HepG2 (cell line): Measurements from ENCODE around the gene ZNF10. TPM values are rescaled to one million over a fixed set of nuclear protein-coding genes. Genes with fewer than 3 reads are reported as not detected.

Experiments used
- ATAC-seq: fragments of 200-7000 bp; cut with Tn5 transposase; 3 replicates; pipeline ENCODE4 v1.9.1; 2020; ENCODE audit warnings: mild to moderate bottlenecking, moderate library complexity
- BruUV-seq: library from RNA; stranded (reverse); fragments of 400-500 nt; replicated peaks from 2 replicates; lab custom pipeline; 2021; lab: Mats Ljungman, UMichigan
- CTCF ChIA-PET: fragments of 300-600 bp; formaldehyde crosslinking; extraction: SDS; loops from one replicate; lab custom pipeline; 2021; ENCODE audit warnings: low total read pairs, inconsistent platforms, low intra/inter-chr PET ratio; lab: Yijun Ruan, JAX
- POLR2A ChIA-PET: fragments of 350-600 bp; sonication (Branson Sonifier 250); formaldehyde crosslinking; loops from one replicate; lab custom pipeline; 2020; ENCODE audit warnings: antibody characterized with exemption, inconsistent platforms; lab: Yijun Ruan, JAX
- DNase-seq: peaks from one replicate; pipeline ENCODE4 v3.0.0-alpha.2; 2015; ENCODE audit warnings: low spot score
- FAIRE-seq: peaks from 3 replicates; lab custom pipeline; 2011; peaks lifted over from hg19 to GRCh38; lab: Jason Lieb, UNC
- H2AFZ ChIP-seq: one replicate; pipeline ENCODE4 v1.6.1; 2011; ENCODE audit warnings: low read length, inconsistent platforms
- H3K27ac ChIP-seq: fragments of 300-600 bp; 3 replicates; pipeline ENCODE4 v1.8.0; 2011; ENCODE audit warnings: mixed run types, mild to moderate bottlenecking, mixed read lengths, low read length, inconsistent platforms; ENCODE audit not compliant: insufficient read depth; ENCODE audit errors: extremely low read length
- H3K27me3 ChIP-seq, 2 experiments: fragments of 200-600 bp in 1 of 2; 2 replicates in 1 of 2; 3 replicates in 1 of 2; pipeline versions ENCODE4 v1.6.0 to v1.8.0; 2011; ENCODE audit warnings: low read length in 2 of 2, mild to moderate bottlenecking in 2 of 2, moderate library complexity in 2 of 2, inconsistent platforms in 1 of 2; ENCODE audit not compliant: insufficient read depth in 2 of 2, control insufficient read depth in 1 of 2
- H3K36me3 ChIP-seq, 2 experiments: fragments of 200-600 bp in 1 of 2; replicated peaks in 1 of 2; 2 replicates in 1 of 2; 3 replicates in 1 of 2; pipeline versions ENCODE4 v1.5.1 to v1.8.0; 2011; ENCODE audit warnings: low read length in 2 of 2, inconsistent platforms in 1 of 2; ENCODE audit not compliant: insufficient read depth in 2 of 2, control insufficient read depth in 1 of 2
- H3K4me1 ChIP-seq: 2 replicates; pipeline ENCODE4 v1.5.1; 2012; ENCODE audit warnings: low read length, inconsistent platforms; ENCODE audit not compliant: insufficient read depth
- H3K4me2 ChIP-seq: 2 replicates; pipeline ENCODE4 v1.6.0; 2011; ENCODE audit warnings: low read depth, low read length, inconsistent platforms
- H3K4me3 ChIP-seq, 3 experiments: fragments of 200-600 bp in 1 of 3; sonication (generic), shearing (Covaris generic) in 1 of 3; replicated peaks in 1 of 3; 2 replicates each; pipeline ENCODE4 v1.5.1; 2011 to 2016; ENCODE audit warnings: low read length in 3 of 3, inconsistent platforms in 2 of 3, low read depth in 2 of 3, mild to moderate bottlenecking in 2 of 3, control low read depth in 1 of 3, mixed read lengths in 1 of 3; ENCODE audit not compliant: insufficient read depth in 1 of 3
- H3K79me2 ChIP-seq: one replicate; pipeline ENCODE4 v1.6.1; 2011; ENCODE audit warnings: low read length, inconsistent platforms; ENCODE audit not compliant: insufficient read depth
- H3K9ac ChIP-seq: 2 replicates; pipeline ENCODE4 v1.6.0; 2011; ENCODE audit warnings: mild to moderate bottlenecking, low read depth, low read length, inconsistent platforms; ENCODE audit not compliant: insufficient read depth
- H3K9me3 ChIP-seq: 2 replicates; pipeline ENCODE4 v1.5.1; 2012; ENCODE audit warnings: mild to moderate bottlenecking, low read length
- H4K20me1 ChIP-seq: 2 replicates; pipeline ENCODE4 v1.6.0; 2011; ENCODE audit warnings: inconsistent platforms, mild to moderate bottlenecking, low read length, moderate library complexity; ENCODE audit not compliant: insufficient read depth
- DR1 ChIP-seq: sonication (generic); formaldehyde crosslinking; IDR thresholded peaks from 2 replicates; pipeline ENCODE4 v1.8.0; 2021; ENCODE audit warnings: mild to moderate bottlenecking, missing genetic modification reagents, inconsistent platforms
- EEA1 ChIP-seq: sonication (generic); formaldehyde crosslinking; IDR thresholded peaks from 2 replicates; pipeline ENCODE4 v1.5.1; 2020; ENCODE audit warnings: mild to moderate bottlenecking, missing genetic modification reagents, borderline replicate concordance
- GATAD1 ChIP-seq: IDR thresholded peaks from 2 replicates; pipeline ENCODE4 v1.6.1; 2016; ENCODE audit warnings: missing genetic modification reagents, missing compliant biosample characterization
- NCOA1 ChIP-seq: sonication (generic); formaldehyde crosslinking; IDR thresholded peaks from 2 replicates; pipeline ENCODE4 v1.9.0; 2021; ENCODE audit warnings: missing genetic modification reagents
- NCOA5 ChIP-seq: sonication (generic); formaldehyde crosslinking; IDR thresholded peaks from 2 replicates; pipeline ENCODE4 v1.4.0; 2020; ENCODE audit warnings: missing genetic modification reagents
- SAP130 ChIP-seq: IDR thresholded peaks from 2 replicates; pipeline ENCODE4 v1.6.1; 2016; ENCODE audit warnings: low read depth
- SP140L ChIP-seq: sonication (generic); formaldehyde crosslinking; IDR thresholded peaks from 2 replicates; pipeline ENCODE4 v1.4.0; 2020; ENCODE audit warnings: missing genetic modification reagents, borderline replicate concordance
- WGBS: methylation state at CpG from one replicate; pipeline ENCODE4 v1.1.6; 2017; ENCODE audit warnings: low lambda C conversion rate; 5-methylcytosine and 5-hydroxymethylcytosine counted together
- in situ Hi-C: cut with HindIII; loops from 2 replicates; pipeline ENCODE4 v1.10.0; 2017; ENCODE audit warnings: low pct_unique_long_range_greater_than_20kb; ENCODE audit not compliant: extremely low pct_ligation_motif_present
- intact Hi-C: fragments of 100-400 bp; cut with micrococcal nuclease; formaldehyde crosslinking; loops from one replicate; pipeline ENCODE4 v1.10.0; 2022; ENCODE audit not compliant: unreplicated experiment
- polyA plus RNA-seq, 8 experiments: library from polyadenylated mRNA; depleted of rRNA in 3 of 8; stranded (reverse) in 7 of 8; unstranded in 1 of 8; fragments of >200 nt; fragmentation: Illumina TruSeq in 4 of 8; extraction: Trizol in 4 of 8; gene quantifications; 2 replicates each; pipeline versions ENCODE4 v1.2.1 to v1.2.3, GENCODE V29; 2011 to 2016; ENCODE audit warnings: low read depth in 4 of 8, missing spikeins in 1 of 8, mixed read lengths in 1 of 8; ENCODE audit not compliant: insufficient read depth in 1 of 8
- total RNA-seq, 5 experiments: library from RNA; depleted of rRNA; stranded (reverse); fragments of >200 nt; fragmentation: Illumina TruSeq; extraction: Trizol; gene quantifications; 2 replicates each; pipeline ENCODE4 v1.2.3, GENCODE V29; 2016; ENCODE audit warnings: low read depth in 1 of 5
- TF ChIP-seq, protein P1 (sequence below): sonication (generic); formaldehyde crosslinking; IDR thresholded peaks from 2 replicates; pipeline ENCODE4 v1.8.1; 2023; ENCODE audit warnings: mild to moderate bottlenecking, moderate library complexity, missing genetic modification reagents
- TF ChIP-seq, protein P2 (sequence below): sonication (generic); formaldehyde crosslinking; IDR thresholded peaks from 2 replicates; pipeline ENCODE4 v1.8.0; 2022; ENCODE audit warnings: mild to moderate bottlenecking, missing genetic modification reagents, borderline replicate concordance

ZNF10 gene
- total and polyA plus RNA-seq, 2 of the 13 experiments (the other 11 are each of a cell fraction or from before 2014, with no cell fraction given), result 2.9 to 6.5 TPM

DNA sequence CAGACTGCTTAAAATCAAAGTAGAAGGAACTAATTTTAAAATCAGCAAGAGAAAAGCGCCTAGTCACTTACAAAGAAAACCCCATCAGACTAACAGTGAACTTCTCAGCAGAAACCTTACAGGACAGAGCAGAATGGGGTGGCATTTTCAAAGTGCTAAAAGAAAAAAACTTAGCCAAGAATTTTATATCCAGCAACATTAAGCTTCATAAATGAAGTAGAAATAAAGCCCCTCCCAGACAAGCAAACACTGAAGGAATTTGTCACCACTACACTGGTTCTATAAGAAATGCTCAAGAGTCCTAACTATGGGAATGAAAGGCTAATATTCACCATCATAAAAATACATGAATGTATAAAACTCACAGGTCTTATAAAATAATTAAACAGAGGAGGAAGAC lies 44.5 kb downstream of the ZNF10 start:
- no peaks in the 10 kb centered on the region for H3K27me3 ChIP-seq
- no peaks in the 10 kb centered on the region for H3K4me1 ChIP-seq
- H3K4me2 ChIP-seq, result no peak overlapping the region
- no peaks in the 10 kb centered on the region for H4K20me1 ChIP-seq
- ATAC-seq, result no peak
- no peak overlapping the region for H3K9ac ChIP-seq
- intact Hi-C loops, result no loop called here
- no peak for TF ChIP-seq NCOA5
- TF ChIP-seq EEA1 (CRISPR knock-in tag), result no peak
- TF ChIP-seq, protein P1, sequence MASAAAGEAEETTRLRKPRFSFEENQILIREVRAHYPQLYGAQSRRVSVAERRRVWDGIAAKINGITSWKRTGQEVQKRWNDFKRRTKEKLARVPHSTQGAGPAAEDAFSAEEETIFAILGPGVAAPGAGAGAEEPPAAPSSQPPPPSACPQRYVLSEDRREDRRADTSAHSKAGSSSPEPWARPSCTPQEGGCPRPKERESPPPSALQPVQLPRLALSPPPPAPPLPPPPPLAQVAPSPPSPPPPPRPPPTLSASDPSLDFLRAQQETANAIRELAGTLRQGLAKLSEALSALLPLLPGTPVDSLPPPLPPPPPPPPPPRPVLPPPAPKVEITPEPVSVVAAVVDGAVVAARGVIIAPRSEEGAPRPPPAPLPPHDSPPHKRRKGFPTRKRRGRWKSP (CRISPR knock-in tag), result no peak
- no peak for TF ChIP-seq NCOA1 (CRISPR knock-in tag)
- no peak for TF ChIP-seq SP140L
- no peak for TF ChIP-seq SAP130 (CRISPR knock-in tag)
- TF ChIP-seq, protein P2, sequence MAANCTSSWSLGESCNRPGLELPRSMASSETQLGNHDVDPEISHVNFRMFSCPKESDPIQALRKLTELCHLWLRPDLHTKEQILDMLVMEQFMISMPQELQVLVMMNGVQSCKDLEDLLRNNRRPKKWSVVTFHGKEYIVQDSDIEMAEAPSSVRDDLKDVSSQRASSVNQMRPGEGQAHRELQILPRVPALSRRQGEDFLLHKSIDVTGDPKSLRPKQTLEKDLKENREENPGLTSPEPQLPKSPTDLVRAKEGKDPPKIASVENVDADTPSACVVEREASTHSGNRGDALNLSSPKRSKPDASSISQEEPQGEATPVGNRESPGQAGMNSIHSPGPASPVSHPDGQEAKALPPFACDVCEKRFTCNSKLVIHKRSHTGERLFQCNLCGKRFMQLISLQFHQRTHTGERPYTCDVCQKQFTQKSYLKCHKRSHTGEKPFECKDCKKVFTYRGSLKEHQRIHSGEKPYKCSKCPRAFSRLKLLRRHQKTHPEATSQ (CRISPR knock-in tag), result no peak
- no peak for TF ChIP-seq GATAD1 (CRISPR knock-in tag)
- TF ChIP-seq DR1, result no peak
- no peaks in the 10 kb centered on the region for H3K79me2 ChIP-seq
- H3K27ac ChIP-seq, result no peak overlapping the region
- CTCF ChIA-PET, result no interaction called here
- H3K9me3 ChIP-seq, result peaks cover 91% of the 10 kb centered on the region
- in situ Hi-C loops, result no loop called here
- no peak overlapping the region for H3K4me3 ChIP-seq
- POLR2A ChIA-PET, result no interaction called here
- 4% methylated on average over 1 of the region's 1 CpG for WGBS
- FAIRE-seq, result no peak
- no peak for DNase-seq
- BruUV-seq, result no TSS peak
- no peak overlapping the region for H2AFZ ChIP-seq
- no peaks in the 10 kb centered on the region for H3K36me3 ChIP-seq
